Panc1 (cell line): ENCODE data around the gene PHOX2A. TPM values are rescaled to one million over a fixed set of nuclear protein-coding genes. Genes with fewer than 3 reads are reported as not detected.

Experiments
- ATAC-seq: fragments of 200-7000 bp; cut with Tn5 transposase; 2 replicates; pipeline ENCODE4 v1.9.1; 2020; ENCODE audit warnings: mild to moderate bottlenecking, moderate library complexity
- BruUV-seq: library from RNA; stranded (reverse); fragments of 400-500 nt; replicated peaks from 2 replicates; lab custom pipeline; 2021; lab: Mats Ljungman, UMichigan
- CTCF ChIA-PET: fragments of 300-600 bp; sonication (Branson Sonifier 250); formaldehyde crosslinking; loops from one replicate; lab custom pipeline; 2022; ENCODE audit warnings: antibody characterized with exemption; lab: Charles Lee
- POLR2A ChIA-PET: fragments of 300-600 bp; sonication (Branson Sonifier 250); formaldehyde crosslinking; loops from one replicate; lab custom pipeline; 2022; ENCODE audit warnings: antibody characterized with exemption; lab: Charles Lee
- DNase-seq: peaks from one replicate; pipeline ENCODE4 v3.0.0-alpha.2; 2010; ENCODE audit warnings: low read depth, low spot score
- H3K27ac ChIP-seq: 2 replicates; pipeline ENCODE4 v1.5.1; 2011; ENCODE audit warnings: mild to moderate bottlenecking, low read length, inconsistent platforms
- H3K27me3 ChIP-seq: fragments of 200-500 bp; sonication (Bioruptor generic); 2 replicates; pipeline ENCODE4 v1.6.0; 2014; ENCODE audit warnings: low read length, inconsistent platforms; ENCODE audit not compliant: control insufficient read depth, insufficient read depth
- H3K36me3 ChIP-seq: fragments of 200-500 bp; sonication (Bioruptor generic); 2 replicates; pipeline ENCODE4 v1.5.1; 2014; ENCODE audit warnings: inconsistent platforms, mild to moderate bottlenecking, low read length, moderate library complexity; ENCODE audit not compliant: control insufficient read depth, insufficient read depth
- H3K4me1 ChIP-seq: 2 replicates; pipeline ENCODE4 v1.5.1; 2011; ENCODE audit warnings: inconsistent platforms, mild to moderate bottlenecking, low read length, moderate library complexity; ENCODE audit not compliant: control insufficient read depth, insufficient read depth
- H3K4me3 ChIP-seq, 2 experiments: 2 replicates each; pipeline ENCODE4 v1.5.1; 2011 to 2012; ENCODE audit warnings: low read depth in 2 of 2, low read length in 2 of 2, mild to moderate bottlenecking in 2 of 2, inconsistent platforms in 1 of 2, moderate library complexity in 1 of 2
- H3K9me3 ChIP-seq: fragments of 200-500 bp; sonication (Bioruptor generic); 2 replicates; pipeline ENCODE4 v1.5.1; 2014; ENCODE audit warnings: low read depth, mild to moderate bottlenecking, inconsistent platforms, low read length, moderate library complexity; ENCODE audit not compliant: control insufficient read depth, insufficient read depth
- POLR2AphosphoS5 ChIP-seq: IDR thresholded peaks from 2 replicates; pipeline ENCODE4 v1.6.1; 2012; ENCODE audit warnings: mild to moderate bottlenecking, low read depth, low read length, moderate library complexity
- REST ChIP-seq, 2 experiments: IDR thresholded peaks; 2 replicates each; pipeline ENCODE4 v1.6.1; 2011 to 2012; ENCODE audit warnings: low read depth in 2 of 2, control low read depth in 1 of 2, low read length in 1 of 2, mild to moderate bottlenecking in 1 of 2, moderate library complexity in 1 of 2; ENCODE audit not compliant: insufficient read depth in 1 of 2
- SIN3A ChIP-seq: IDR thresholded peaks from 2 replicates; pipeline ENCODE4 v1.6.1; 2012; ENCODE audit warnings: low read depth, mild to moderate bottlenecking, low read length, moderate library complexity, borderline replicate concordance; ENCODE audit not compliant: insufficient read depth
- TCF7L2 ChIP-seq: IDR thresholded peaks from 2 replicates; pipeline ENCODE4 v1.6.1; 2011; ENCODE audit warnings: mild to moderate bottlenecking, low read depth, low read length, inconsistent platforms
- in situ Hi-C: cut with HindIII; loops from 2 replicates; pipeline ENCODE4 v1.10.0; 2016; ENCODE audit warnings: low sequenced_read_pairs, low pct_unique_long_range_greater_than_20kb
- intact Hi-C: fragments of 100-400 bp; cut with micrococcal nuclease; formaldehyde crosslinking; loops from one replicate; pipeline ENCODE4 v1.10.0; 2022; ENCODE audit not compliant: unreplicated experiment
- total RNA-seq: library from RNA; stranded (reverse); gene quantifications from one replicate; pipeline ENCODE4 v1.2.1, GENCODE V29; 2021; ENCODE audit not compliant: unreplicated experiment
- TF ChIP-seq, protein P1 (sequence below): fragments of 450-650 bp; IDR thresholded peaks from 2 replicates; pipeline ENCODE4 v1.5.1; 2017; ENCODE audit warnings: mild to moderate bottlenecking

The PHOX2A gene
- total RNA-seq, 1 experiment from 2014 or later, result not detected

DNA sequence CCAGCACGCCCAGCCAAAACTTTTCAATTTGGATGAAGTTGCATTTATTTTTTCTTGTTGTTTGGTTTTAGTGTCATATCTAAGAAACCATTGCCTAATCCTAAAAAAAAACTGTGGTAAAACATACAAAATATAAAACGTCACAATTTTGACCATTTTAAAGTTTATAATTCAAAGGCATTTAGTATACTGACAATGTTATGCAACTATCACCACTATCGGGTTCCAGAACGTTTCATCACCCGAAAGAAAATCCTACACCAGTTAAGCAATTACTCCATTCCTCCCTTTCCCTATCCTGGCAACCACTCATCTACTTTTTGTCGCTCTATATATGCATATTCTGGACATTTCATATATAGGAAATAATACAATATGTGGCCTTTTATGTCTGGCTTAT, 30.5 kb upstream of the PHOX2A start:
- CTCF ChIA-PET, result no interaction called here
- peaks cover 3% of the 10 kb centered on the region; the same call in 1 of the 2 replicates for H3K27me3 ChIP-seq
- intact Hi-C loops, result no loop called here

GRCh38 chr11:72271980-72272379, 28.0 kb upstream of the PHOX2A start:
- H3K9me3 ChIP-seq, result no peaks in the 10 kb centered on the region
- CTCF ChIA-PET, result interaction anchor here (0.6 kb wide), 1 partner anchor 82 kb away, joined by 5 read pairs; no protein-coding TSS in a partner anchor
- ATAC-seq, result no peak
- H3K4me1 ChIP-seq, result no peaks in the 10 kb centered on the region
- intact Hi-C loops, result no loop called here
- TF ChIP-seq REST (IDR thresholded peaks at IDR 0.05; ENCODE audit: insufficient read depth in 1 of 2, low read depth in 2 of 2, low read length in 1 of 2) (no peak), SIN3A (no peak), POLR2AphosphoS5 (no peak), TCF7L2 (no peak)
- TF ChIP-seq, protein P1, sequence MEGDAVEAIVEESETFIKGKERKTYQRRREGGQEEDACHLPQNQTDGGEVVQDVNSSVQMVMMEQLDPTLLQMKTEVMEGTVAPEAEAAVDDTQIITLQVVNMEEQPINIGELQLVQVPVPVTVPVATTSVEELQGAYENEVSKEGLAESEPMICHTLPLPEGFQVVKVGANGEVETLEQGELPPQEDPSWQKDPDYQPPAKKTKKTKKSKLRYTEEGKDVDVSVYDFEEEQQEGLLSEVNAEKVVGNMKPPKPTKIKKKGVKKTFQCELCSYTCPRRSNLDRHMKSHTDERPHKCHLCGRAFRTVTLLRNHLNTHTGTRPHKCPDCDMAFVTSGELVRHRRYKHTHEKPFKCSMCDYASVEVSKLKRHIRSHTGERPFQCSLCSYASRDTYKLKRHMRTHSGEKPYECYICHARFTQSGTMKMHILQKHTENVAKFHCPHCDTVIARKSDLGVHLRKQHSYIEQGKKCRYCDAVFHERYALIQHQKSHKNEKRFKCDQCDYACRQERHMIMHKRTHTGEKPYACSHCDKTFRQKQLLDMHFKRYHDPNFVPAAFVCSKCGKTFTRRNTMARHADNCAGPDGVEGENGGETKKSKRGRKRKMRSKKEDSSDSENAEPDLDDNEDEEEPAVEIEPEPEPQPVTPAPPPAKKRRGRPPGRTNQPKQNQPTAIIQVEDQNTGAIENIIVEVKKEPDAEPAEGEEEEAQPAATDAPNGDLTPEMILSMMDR, result no peak
- H3K4me3 ChIP-seq, result no peak overlapping the region
- no peaks in the 10 kb centered on the region for H3K36me3 ChIP-seq
- in situ Hi-C loops, result no loop called here
- no peak for DNase-seq
- POLR2A ChIA-PET, result no interaction called here
- BruUV-seq, result no TSS peak
- H3K27me3 ChIP-seq, result peaks cover 6% of the 10 kb centered on the region; the same call in 1 of the 2 replicates
- no peak overlapping the region for H3K27ac ChIP-seq

More for the DNA sequence above, 30.5 kb upstream of the PHOX2A start:
- in situ Hi-C loops, result no loop called here
- no peak for DNase-seq
- Histone ChIP-seq H3K4me3 (no peak overlapping the region), H3K27ac (no peak overlapping the region), H3K9me3 (no peaks in the 10 kb centered on the region), H3K4me1 (no peaks in the 10 kb centered on the region), H3K36me3 (no peaks in the 10 kb centered on the region)
- POLR2A ChIA-PET, result no interaction called here
- ATAC-seq, result no peak
- no TSS peak for BruUV-seq
- TF ChIP-seq, protein P1, result no peak
- TF ChIP-seq POLR2AphosphoS5 (no peak), TCF7L2 (no peak), SIN3A (no peak), REST (IDR thresholded peaks at IDR 0.05; ENCODE audit: insufficient read depth in 1 of 2, low read depth in 2 of 2, low read length in 1 of 2) (no peak)
